H1 (cell line): ENCODE measurements around the gene SMIM35.

ENCODE experiments used
- JUN ChIP-seq: IDR thresholded peaks from 2 replicates; pipeline ENCODE4 v1.6.1; 2011; ENCODE audit warnings: low read depth, mild to moderate bottlenecking, improper control_type of control experiment, low read length
- RAD21 ChIP-seq, 2 experiments: IDR thresholded peaks in 1 of 2; conservative IDR thresholded peaks in 1 of 2; 2 replicates each; pipeline ENCODE4 v1.6.1; 2011; ENCODE audit warnings: low read depth in 2 of 2, low read length in 2 of 2, improper control_type of control experiment in 1 of 2, inconsistent platforms in 1 of 2, mild to moderate bottlenecking in 1 of 2, moderate library complexity in 1 of 2
- SIX5 ChIP-seq: IDR thresholded peaks from 2 replicates; pipeline ENCODE4 v1.6.1; 2011; ENCODE audit warnings: mild to moderate bottlenecking, low read depth, low read length

GRCh38 chr11:118098996-118099837, 12.5 kb upstream of the SMIM35 start:
- TF ChIP-seq RAD21 (IDR thresholded peaks at IDR 0.05 in 1 of 2, conservative IDR thresholded peaks at IDR 0.05 in 1 of 2; ENCODE audit: low read depth in 2 of 2, low read length in 2 of 2), result no peak
- no peak for TF ChIP-seq JUN
- no peak for TF ChIP-seq SIX5
